Measurements from ENCODE around the gene RAC3.

- TF ChIP-seq, protein P1, sequence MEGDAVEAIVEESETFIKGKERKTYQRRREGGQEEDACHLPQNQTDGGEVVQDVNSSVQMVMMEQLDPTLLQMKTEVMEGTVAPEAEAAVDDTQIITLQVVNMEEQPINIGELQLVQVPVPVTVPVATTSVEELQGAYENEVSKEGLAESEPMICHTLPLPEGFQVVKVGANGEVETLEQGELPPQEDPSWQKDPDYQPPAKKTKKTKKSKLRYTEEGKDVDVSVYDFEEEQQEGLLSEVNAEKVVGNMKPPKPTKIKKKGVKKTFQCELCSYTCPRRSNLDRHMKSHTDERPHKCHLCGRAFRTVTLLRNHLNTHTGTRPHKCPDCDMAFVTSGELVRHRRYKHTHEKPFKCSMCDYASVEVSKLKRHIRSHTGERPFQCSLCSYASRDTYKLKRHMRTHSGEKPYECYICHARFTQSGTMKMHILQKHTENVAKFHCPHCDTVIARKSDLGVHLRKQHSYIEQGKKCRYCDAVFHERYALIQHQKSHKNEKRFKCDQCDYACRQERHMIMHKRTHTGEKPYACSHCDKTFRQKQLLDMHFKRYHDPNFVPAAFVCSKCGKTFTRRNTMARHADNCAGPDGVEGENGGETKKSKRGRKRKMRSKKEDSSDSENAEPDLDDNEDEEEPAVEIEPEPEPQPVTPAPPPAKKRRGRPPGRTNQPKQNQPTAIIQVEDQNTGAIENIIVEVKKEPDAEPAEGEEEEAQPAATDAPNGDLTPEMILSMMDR (IDR thresholded peaks at IDR 0.05; ENCODE audit: insufficient read depth, low read depth, low read length): no peak
- TF ChIP-seq EZH2 (IDR thresholded peaks at IDR 0.05; ENCODE audit: insufficient read depth, low read length): no peak
These were observed 21.7 kb downstream of the RAC3 start for GRCh38 chr17:82053130-82053529.

All from astrocyte (in vitro differentiated cells and primary cell).